ENCODE data around the gene RAB6A. TPM values are rescaled to one million over a fixed set of nuclear protein-coding genes. Genes with fewer than 3 reads are reported as not detected.

The RAB6A gene
- total RNA-seq, 4 donors from 2014 or later: 95.5 to 124 (median 110) TPM

DNA sequence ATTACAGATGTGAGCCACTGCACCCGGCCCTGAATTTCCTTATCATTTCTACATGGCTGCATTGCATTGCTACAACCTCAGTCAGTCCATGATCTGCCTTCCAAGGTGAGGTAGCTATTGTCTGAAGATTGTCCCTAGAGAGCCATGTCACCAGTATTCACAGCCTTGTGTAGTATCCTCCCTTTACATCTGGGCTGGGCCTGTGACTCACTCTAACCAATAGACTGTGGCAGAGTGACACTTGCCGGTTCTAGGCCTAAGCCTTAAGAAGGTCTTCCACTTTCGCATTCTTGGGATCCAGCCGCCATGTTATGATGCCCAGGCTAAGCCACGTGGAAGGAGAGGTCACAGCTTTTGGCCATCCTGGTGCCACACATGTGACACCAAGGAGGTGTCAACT lies 124.6 kb downstream of the RAB6A start:
- in situ Hi-C loops (cut with MboI; ENCODE audit: low sequenced_read_pairs in 4 of 4) (no loop called here), intact Hi-C loops (cut with DNase I; ENCODE audit: low total_unique reads) (no loop called here)
- no peaks in the 10 kb centered on the region for H3K27me3 ChIP-seq

DNA sequence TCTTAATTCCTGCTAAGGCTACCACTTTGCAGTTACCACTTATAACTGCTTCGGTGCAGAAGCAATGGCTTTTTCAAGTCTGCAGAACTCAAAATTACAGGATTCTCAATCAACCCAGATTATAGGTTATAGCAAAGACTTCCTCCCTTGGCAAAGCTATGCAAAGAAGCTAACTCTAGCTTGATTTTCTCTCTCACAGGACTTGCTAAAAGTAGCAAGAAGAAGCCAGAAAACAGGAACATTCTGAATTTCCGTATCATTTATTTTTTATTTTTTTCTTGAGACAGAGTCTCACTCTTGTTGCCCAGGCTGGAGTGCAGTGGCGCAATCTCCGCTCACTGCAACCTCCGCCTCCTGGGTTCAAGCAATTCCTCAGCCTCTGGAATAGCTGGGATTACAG lies 125.2 kb downstream of the RAB6A start:
- TF ChIP-seq, protein P1, sequence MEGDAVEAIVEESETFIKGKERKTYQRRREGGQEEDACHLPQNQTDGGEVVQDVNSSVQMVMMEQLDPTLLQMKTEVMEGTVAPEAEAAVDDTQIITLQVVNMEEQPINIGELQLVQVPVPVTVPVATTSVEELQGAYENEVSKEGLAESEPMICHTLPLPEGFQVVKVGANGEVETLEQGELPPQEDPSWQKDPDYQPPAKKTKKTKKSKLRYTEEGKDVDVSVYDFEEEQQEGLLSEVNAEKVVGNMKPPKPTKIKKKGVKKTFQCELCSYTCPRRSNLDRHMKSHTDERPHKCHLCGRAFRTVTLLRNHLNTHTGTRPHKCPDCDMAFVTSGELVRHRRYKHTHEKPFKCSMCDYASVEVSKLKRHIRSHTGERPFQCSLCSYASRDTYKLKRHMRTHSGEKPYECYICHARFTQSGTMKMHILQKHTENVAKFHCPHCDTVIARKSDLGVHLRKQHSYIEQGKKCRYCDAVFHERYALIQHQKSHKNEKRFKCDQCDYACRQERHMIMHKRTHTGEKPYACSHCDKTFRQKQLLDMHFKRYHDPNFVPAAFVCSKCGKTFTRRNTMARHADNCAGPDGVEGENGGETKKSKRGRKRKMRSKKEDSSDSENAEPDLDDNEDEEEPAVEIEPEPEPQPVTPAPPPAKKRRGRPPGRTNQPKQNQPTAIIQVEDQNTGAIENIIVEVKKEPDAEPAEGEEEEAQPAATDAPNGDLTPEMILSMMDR (IDR thresholded peaks at IDR 0.05 in 4 of 5, conservative IDR thresholded peaks at IDR 0.05 in 1 of 5): no peak
- TF ChIP-seq POLR2A (IDR thresholded peaks at IDR 0.05): no peak
- DNase-seq (no peak), ATAC-seq (no peak)
- in situ Hi-C loops (cut with MboI; ENCODE audit: low sequenced_read_pairs in 4 of 4): no loop called here
- intact Hi-C loops (cut with DNase I; ENCODE audit: low total_unique reads): no loop called here
- Histone ChIP-seq H3K27me3 (no peaks in the 10 kb centered on the region), H3K4me3 (no peak overlapping the region), H3K9me3 (no peaks in the 10 kb centered on the region), H3K4me1 (no peaks in the 10 kb centered on the region), H3K27ac (no peak overlapping the region), H3K36me3 (no peaks in the 10 kb centered on the region)

More for the DNA sequence above, 124.6 kb downstream of the RAB6A start:
- Histone ChIP-seq H3K9me3 (no peaks in the 10 kb centered on the region), H3K36me3 (no peaks in the 10 kb centered on the region), H3K27ac (no peak overlapping the region), H3K4me1 (no peaks in the 10 kb centered on the region), H3K4me3 (no peak overlapping the region)
- TF ChIP-seq, protein P1 (IDR thresholded peaks at IDR 0.05 in 4 of 5, conservative IDR thresholded peaks at IDR 0.05 in 1 of 5): no peak
- TF ChIP-seq POLR2A (IDR thresholded peaks at IDR 0.05): no peak
- no peak for ATAC-seq
- no peak for DNase-seq

DNA sequence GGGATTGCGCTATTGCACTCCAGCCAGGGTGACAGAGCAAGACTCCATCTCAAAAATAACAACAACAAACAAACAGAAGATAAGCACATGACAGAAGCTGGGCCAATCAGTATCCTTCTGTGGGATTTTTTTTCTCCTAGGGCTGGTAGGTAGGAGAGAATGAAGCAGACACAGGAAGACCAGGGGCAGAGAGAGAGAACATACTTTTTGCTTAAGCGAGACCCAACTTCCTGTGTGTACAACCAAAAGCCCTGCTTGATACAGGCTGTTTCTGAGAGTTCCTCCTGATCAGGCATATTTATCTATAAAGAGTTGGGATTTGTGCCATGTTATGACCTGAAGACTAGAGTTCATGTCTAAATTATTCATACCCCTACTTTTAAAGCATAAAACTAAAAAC lies 126.9 kb downstream of the RAB6A start:
- no peaks in the 10 kb centered on the region for H3K4me1 ChIP-seq
- H3K4me3 ChIP-seq: no peak overlapping the region
- TF ChIP-seq, protein P1 (IDR thresholded peaks at IDR 0.05 in 4 of 5, conservative IDR thresholded peaks at IDR 0.05 in 1 of 5): no peak
- no peak for TF ChIP-seq POLR2A (IDR thresholded peaks at IDR 0.05)
- H3K27me3 ChIP-seq: no peaks in the 10 kb centered on the region
- intact Hi-C loops (cut with DNase I; ENCODE audit: low total_unique reads): no loop called here
- H3K36me3 ChIP-seq: no peaks in the 10 kb centered on the region
- in situ Hi-C loops (cut with MboI; ENCODE audit: low sequenced_read_pairs in 4 of 4): no loop called here
- no peak for DNase-seq
- no peak for ATAC-seq
- no peaks in the 10 kb centered on the region for H3K9me3 ChIP-seq
- H3K27ac ChIP-seq: no peak overlapping the region

DNA sequence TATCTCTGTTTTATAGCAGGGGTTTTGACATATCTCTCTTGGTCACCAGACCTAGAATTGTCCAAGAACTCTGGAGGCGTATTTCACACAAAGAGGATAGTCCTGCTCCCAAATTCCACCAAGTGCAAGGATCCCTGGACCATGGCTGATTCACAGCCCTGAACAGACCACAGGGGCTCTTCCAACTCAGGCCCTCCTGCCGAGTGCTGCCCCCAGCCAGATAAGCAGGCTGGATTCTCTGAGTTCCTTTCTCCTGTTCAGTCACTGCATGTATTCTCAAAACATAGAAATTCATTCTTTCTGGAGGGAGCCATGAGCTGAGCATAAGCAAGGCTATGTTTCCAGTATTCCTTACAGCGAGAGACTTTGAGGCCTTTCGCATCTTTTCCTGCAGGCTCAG lies 127.9 kb downstream of the RAB6A start:
- no peaks in the 10 kb centered on the region for H3K9me3 ChIP-seq
- H3K36me3 ChIP-seq: no peaks in the 10 kb centered on the region
- H3K27ac ChIP-seq: no peak overlapping the region
- no peak for DNase-seq
- no peak for ATAC-seq
- in situ Hi-C loops (cut with MboI; ENCODE audit: low sequenced_read_pairs in 4 of 4): no loop called here
- TF ChIP-seq, protein P1 (IDR thresholded peaks at IDR 0.05 in 4 of 5, conservative IDR thresholded peaks at IDR 0.05 in 1 of 5): no peak
- TF ChIP-seq POLR2A (IDR thresholded peaks at IDR 0.05): no peak
- no peak overlapping the region for H3K4me3 ChIP-seq
- intact Hi-C loops (cut with DNase I; ENCODE audit: low total_unique reads): no loop called here
- no peaks in the 10 kb centered on the region for H3K27me3 ChIP-seq
- H3K4me1 ChIP-seq: no peaks in the 10 kb centered on the region

DNA sequence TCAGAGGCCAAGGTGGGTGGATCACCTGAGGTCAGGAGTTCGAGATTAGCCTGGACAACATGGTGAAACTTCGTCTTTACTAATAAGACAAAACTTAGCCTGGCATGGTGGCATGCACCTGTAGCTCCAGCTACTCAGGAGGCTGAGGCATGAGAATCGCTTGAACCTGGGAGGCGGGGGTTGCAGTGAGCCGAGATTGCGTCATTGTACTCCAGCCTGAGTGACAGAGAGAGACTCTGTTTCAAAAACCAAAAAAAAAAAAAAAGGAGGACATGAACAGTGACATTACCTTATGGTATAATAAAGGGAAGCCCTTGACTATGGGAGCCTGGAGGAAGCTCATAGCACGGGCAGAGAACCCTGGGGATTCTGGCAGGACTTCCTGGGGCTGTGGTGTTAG lies 131.0 kb downstream of the RAB6A start:
- Histone ChIP-seq H3K4me3 (no peak overlapping the region), H3K27me3 (no peaks in the 10 kb centered on the region), H3K27ac (no peak overlapping the region), H3K36me3 (no peaks in the 10 kb centered on the region), H3K9me3 (no peaks in the 10 kb centered on the region), H3K4me1 (peaks cover 10 to 11% of the 10 kb centered on the region in 2 donors)
- in situ Hi-C loops (cut with MboI; ENCODE audit: low sequenced_read_pairs in 4 of 4): no loop called here
- TF ChIP-seq, protein P1 (IDR thresholded peaks at IDR 0.05 in 4 of 5, conservative IDR thresholded peaks at IDR 0.05 in 1 of 5): no peak
- no peak for TF ChIP-seq POLR2A (IDR thresholded peaks at IDR 0.05)
- intact Hi-C loops (cut with DNase I; ENCODE audit: low total_unique reads): no loop called here
- DNase-seq: no peak
- ATAC-seq: no peak
